GM12874 (cell line): Measurements from ENCODE around the gene SH3GL3.

Experiments used
- TF ChIP-seq, protein P1 (sequence below): IDR thresholded peaks from 2 replicates; pipeline ENCODE4 v1.5.1; 2011; ENCODE audit warnings: low read depth, mild to moderate bottlenecking, control low read depth, low read length, moderate library complexity; ENCODE audit not compliant: insufficient read depth

SH3GL3 gene

DNA sequence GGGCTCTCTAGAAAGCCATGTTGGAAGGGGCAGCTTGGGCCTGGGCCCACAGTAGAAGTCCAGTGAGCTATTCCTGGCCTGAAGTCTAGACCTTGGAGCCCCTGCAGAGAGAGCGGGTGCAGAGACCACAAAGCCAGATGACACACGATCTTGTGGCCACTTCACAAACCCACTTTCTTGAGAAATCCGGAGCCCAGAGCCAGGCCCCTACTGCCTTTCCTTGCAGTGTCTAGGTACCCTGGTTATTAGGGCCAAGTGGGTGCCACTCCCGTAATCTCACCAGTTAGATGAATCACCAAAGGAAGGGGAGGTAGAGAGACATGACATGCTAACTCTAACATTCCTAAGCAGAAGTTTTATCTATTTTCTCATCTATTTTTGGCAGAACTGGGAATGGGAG lies 134.2 kb downstream of the SH3GL3 start:
- TF ChIP-seq, protein P1, sequence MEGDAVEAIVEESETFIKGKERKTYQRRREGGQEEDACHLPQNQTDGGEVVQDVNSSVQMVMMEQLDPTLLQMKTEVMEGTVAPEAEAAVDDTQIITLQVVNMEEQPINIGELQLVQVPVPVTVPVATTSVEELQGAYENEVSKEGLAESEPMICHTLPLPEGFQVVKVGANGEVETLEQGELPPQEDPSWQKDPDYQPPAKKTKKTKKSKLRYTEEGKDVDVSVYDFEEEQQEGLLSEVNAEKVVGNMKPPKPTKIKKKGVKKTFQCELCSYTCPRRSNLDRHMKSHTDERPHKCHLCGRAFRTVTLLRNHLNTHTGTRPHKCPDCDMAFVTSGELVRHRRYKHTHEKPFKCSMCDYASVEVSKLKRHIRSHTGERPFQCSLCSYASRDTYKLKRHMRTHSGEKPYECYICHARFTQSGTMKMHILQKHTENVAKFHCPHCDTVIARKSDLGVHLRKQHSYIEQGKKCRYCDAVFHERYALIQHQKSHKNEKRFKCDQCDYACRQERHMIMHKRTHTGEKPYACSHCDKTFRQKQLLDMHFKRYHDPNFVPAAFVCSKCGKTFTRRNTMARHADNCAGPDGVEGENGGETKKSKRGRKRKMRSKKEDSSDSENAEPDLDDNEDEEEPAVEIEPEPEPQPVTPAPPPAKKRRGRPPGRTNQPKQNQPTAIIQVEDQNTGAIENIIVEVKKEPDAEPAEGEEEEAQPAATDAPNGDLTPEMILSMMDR, result no peak

DNA sequence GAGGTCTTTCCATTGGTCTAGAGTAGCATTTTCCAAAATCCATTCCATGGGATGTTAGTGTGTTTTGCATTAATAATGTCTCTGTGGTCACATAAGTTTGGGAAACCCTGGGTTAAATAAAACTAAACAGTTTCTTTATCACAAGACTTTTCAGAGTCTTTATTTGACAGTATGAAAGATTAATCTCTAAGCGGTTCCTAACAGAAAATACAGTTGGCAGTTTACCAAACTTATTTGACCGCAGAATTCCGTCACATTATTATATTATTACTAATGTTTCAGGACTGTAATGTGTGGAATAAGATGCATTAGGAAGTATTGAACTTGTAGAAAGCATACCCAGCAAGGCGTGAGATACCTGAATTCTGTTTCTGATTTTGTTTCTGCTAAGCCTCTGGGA lies 135.2 kb downstream of the SH3GL3 start:
- TF ChIP-seq, protein P1, result no peak

DNA sequence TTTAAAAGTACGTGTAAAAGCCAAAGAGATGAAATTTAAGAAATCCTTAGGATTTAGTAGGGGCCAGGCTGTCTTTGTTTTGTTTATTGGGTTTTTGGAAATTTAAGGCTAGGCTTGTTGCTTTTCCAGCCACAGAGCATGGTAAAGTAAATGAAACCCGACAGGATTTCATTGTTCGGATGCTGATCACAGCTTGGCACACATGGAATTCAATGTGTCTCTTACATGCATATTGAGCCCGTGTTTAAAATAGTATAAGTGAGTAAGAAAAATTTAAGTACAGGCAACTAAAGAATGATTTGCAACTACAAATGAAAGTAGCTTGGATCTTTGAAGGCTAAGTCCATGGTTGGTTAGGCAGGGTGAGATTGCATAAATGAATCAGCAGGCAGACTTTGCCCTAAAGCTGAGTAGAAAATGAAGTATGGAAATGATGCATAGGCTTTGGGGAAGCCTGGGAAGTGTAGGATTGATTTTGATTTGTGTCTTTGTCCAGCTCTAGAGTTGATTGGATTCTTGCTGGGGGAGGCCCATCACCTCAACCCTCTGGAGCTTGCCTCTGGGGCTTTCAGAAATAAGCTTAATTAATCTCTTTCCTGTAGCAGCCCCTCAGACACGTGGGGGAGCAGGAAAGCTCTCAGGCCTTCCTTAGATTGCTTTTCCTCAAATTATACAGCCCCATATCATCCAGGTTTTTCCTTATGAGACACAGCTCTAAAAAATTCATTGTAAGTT lies 138.6 kb downstream of the SH3GL3 start:
- TF ChIP-seq, protein P1, result no peak

DNA sequence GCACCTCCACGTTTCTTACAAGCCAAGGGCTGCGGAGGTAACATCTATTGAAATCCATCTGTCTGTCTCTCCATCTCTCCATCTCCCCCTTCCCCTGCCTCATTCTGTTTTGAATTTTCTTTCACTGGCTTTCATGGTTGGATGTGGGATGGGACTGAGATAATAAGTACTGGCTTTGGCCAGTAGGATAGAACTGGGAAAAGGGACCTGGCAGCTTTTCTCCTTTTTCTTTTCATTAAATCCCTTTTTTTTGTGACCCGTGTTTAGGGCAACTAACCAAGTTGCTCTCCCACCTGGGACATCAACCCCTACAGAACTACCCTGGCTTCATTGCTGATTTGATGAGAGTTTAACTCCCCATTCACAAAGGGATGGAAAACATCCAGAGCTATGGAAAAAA lies 139.9 kb downstream of the SH3GL3 start:
- TF ChIP-seq, protein P1, result no peak

DNA sequence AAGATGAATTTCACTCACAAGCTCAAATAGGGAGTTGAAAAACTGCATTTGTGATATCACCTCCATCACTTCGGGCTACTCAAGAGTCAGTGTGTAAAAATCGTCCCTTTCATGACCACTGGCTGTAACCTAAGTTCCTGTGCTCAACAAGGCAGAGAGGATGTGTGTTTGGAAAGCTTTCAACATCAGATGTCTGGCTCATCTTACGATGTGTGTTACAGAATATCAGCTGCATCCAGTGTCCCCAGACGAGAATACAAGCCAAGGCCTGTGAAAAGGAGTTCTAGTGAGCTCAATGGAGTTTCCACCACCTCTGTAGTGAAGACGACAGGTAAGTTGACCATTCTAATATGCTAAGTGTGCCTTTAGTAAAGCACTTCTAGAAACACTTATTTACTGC lies 141.3 kb downstream of the SH3GL3 start:
- TF ChIP-seq, protein P1, result no peak

DNA sequence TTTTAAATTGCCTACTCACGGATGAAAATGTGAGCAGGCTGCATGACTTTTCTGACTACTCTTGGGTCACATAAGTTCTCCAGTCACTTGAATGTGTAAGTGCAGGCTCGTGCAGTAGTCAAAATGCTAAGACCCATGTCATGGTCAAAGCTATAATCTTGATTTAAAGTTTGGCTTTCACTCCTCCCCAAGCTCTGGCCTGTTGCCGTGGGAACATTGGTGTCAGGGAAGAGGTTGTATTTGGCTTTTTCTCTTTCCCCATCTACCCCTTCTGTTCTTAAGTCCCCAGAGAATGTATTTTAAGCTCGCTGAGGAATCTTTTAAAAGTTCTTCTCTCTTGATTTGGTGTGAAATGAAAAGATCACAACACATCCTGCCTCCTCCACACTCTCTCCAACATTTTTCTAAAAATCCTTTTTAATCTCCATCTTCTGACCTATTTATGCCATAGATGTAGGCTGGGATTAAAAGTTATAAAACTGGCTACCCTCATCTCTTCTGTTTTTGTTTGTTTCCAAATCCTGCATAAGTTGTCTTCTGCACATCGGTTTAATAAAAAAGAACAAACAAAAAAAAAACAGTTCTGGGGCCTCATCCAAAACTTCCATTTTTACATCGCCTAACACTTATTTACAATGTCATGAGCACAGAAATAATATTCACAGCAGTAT lies 145.4 kb downstream of the SH3GL3 start:
- TF ChIP-seq, protein P1, result no peak

DNA sequence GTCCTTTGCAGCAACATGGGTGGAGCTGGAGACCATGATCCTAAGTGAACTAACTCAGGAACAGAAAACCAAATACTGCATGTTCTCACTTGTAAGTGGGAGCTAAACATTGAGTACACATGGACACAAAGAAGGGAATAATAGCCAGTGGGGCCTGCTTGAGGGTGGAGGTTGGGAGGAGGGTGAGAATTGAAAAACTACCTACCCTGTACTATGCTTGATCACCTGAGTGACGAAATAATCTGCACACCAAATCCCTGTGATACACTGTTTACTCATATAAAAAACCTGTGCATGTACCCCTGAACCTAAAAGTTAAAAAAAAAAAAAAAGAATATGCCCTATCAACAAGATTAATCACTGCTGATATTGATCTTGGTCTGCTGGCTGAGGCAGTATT lies 148.1 kb downstream of the SH3GL3 start:
- TF ChIP-seq, protein P1, result no peak
